ENCODE measurements around the gene KIF19.

GRCh38 chr17:74298778-74299177, 27.2 kb upstream of the KIF19 start:
- no peak for TF ChIP-seq POLR2A (IDR thresholded peaks at IDR 0.05)
- no peak for TF ChIP-seq CTCF (IDR thresholded peaks at IDR 0.05)
- no peak for TF ChIP-seq POLR2AphosphoS5 (IDR thresholded peaks at IDR 0.05)
- no peak for TF ChIP-seq EP300 (IDR thresholded peaks at IDR 0.05)
